Astrocyte of the cerebellum (primary cell): ENCODE results near the gene BATF3.
"Not testable (repeated sequence)": the region's sequence is repeated elsewhere in the genome, so short reads cannot be mapped to it uniquely, and the experiment has no call there.

Experiments
- DNase-seq: peaks from one replicate; pipeline ENCODE4 v3.0.0-alpha.2; 2011; ENCODE audit warnings: low read depth
- H3K4me3 ChIP-seq: 2 replicates; pipeline ENCODE4 v1.5.1; 2011; ENCODE audit warnings: mild to moderate bottlenecking, low read depth, low read length, moderate library complexity
- in situ Hi-C: cut with HindIII; loops from 2 replicates; pipeline ENCODE4 v1.10.0; 2017; ENCODE audit warnings: low sequenced_read_pairs
- TF ChIP-seq, protein P1 (sequence below): IDR thresholded peaks from 2 replicates; pipeline ENCODE4 v1.5.1; 2012; ENCODE audit warnings: low read length, low read depth, moderate library complexity, mild to moderate bottlenecking; ENCODE audit errors: missing control alignments

The BATF3 gene

DNA sequence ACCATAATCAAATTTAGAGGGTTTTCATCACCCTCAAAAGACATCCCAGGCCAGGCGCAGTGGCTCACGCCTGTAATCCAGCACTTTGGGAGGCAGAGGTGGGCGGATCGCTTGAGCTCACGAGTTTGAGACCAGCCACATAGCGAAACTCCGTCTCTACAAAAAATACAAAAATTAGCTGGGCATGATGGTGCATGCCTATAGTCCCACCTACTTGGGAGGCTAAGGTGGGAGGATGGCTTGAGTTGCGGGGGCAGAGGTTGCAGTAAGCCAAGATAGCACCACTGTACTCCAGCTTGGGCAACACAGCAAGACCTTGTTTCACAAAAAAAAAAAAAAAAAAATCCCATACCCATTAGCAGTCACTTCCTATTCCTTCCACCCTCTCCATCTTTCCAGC is 33.5 kb upstream of the BATF3 start:
- TF ChIP-seq, protein P1, sequence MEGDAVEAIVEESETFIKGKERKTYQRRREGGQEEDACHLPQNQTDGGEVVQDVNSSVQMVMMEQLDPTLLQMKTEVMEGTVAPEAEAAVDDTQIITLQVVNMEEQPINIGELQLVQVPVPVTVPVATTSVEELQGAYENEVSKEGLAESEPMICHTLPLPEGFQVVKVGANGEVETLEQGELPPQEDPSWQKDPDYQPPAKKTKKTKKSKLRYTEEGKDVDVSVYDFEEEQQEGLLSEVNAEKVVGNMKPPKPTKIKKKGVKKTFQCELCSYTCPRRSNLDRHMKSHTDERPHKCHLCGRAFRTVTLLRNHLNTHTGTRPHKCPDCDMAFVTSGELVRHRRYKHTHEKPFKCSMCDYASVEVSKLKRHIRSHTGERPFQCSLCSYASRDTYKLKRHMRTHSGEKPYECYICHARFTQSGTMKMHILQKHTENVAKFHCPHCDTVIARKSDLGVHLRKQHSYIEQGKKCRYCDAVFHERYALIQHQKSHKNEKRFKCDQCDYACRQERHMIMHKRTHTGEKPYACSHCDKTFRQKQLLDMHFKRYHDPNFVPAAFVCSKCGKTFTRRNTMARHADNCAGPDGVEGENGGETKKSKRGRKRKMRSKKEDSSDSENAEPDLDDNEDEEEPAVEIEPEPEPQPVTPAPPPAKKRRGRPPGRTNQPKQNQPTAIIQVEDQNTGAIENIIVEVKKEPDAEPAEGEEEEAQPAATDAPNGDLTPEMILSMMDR = no peak
- DNase-seq = no peak
- in situ Hi-C loops = no loop called here
- H3K4me3 ChIP-seq = no peak overlapping the region

DNA sequence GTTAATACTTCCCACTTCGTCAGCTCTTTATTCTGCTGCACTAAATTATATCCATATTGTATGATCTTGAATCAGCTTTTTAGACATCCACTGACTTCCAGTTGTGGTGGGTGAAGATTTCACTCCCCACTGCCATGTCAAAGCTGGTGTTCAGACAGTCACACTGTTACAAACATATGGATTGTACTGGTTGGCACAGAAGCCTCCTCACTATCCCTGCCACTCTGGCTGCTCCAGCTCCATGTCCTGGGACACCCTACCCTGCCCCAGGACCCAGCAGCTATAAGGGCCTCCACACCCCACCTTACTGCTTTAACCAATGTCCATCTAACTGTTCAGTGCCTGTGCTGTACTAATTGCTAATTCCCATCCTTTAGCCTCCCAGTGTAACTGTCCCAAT is 32.0 kb upstream of the BATF3 start:
- in situ Hi-C loops = no loop called here
- H3K4me3 ChIP-seq = no peak overlapping the region
- TF ChIP-seq, protein P1 = no peak
- DNase-seq = no peak

DNA sequence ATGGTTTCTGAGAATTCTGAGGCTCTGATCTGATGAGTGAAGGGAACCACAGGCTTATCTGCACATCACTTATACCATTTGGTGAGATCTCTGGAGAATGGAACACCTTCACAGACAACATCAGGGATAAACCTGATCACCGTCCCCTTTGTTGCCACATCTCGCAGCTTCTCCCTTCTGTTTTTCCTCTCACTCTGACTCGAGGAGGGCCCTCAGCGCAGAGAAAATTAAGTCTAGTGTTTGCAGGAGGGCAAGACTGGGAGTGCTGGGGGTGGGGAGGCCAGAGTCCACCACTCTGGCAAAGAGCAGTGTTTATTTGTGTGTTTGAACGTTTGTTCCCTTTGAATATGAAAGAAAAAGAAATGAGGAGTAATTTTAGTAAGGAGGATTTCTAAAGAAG is 29.0 kb upstream of the BATF3 start:
- in situ Hi-C loops = no loop called here
- DNase-seq = no peak
- H3K4me3 ChIP-seq = no peak overlapping the region
- TF ChIP-seq, protein P1 = no peak

DNA sequence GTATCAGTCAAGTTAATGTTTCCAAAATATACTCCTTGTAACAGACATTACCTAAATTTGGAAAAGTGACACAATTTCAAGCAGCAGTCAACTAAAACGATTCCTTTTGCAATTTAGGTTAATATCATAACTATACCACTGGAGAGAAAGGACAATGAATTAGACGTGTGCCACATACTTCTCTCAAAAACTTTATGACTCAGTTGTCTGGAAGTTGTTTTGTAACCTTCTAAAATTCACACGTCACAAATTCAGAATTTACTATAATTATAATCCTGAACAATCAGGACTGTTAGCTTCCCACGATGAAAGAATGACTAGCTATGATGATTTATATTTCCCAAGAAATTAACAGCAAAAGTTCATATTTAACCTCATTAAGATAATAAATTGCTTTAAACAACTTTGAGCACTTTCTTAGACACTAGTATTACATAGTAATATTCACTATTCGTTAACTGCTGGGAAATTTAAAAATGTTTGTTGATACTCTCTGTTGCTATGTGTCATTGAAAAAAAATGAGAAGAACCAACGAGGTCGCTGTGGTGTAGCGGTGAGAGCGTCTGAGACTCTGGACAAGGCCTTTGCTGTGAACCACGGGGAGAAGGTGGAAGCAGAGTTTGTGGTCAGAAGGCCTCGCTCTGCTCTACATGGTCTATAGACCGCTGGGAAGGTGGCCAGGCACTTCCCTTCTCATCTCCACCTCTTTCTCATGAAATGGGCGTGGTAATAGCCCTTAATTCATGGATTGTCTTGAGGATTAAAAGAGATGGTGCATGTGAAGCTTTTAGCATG is 27.9 kb upstream of the BATF3 start:
- in situ Hi-C loops = no loop called here
- TF ChIP-seq, protein P1 = no peak

DNA sequence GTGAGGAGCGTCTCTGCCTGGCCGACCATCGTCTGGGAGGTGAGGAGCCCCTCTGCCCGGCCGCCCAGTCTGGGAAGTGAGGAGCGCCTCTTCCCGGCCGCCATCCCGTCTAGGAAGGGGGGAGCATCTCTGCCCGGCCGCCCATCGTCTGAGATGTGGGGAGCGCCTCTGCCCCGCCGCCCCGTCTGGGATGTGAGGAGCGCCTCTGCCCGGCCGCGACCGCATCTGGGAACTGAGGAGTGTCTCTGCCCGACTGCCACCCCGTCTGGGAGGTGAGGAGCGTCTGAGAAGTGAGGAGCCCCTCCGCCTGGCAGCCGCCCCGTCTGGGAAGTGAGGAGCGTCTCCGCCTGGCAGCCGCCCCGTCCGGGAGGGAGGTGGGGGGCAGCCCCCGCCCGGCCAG is 25.0 kb upstream of the BATF3 start:
- DNase-seq, in situ Hi-C loops, H3K4me3 ChIP-seq: not testable (repeated sequence)

More for the DNA sequence above, 27.9 kb upstream of the BATF3 start:
- no peak overlapping the region for H3K4me3 ChIP-seq
- DNase-seq = peak; percentile 92

DNA sequence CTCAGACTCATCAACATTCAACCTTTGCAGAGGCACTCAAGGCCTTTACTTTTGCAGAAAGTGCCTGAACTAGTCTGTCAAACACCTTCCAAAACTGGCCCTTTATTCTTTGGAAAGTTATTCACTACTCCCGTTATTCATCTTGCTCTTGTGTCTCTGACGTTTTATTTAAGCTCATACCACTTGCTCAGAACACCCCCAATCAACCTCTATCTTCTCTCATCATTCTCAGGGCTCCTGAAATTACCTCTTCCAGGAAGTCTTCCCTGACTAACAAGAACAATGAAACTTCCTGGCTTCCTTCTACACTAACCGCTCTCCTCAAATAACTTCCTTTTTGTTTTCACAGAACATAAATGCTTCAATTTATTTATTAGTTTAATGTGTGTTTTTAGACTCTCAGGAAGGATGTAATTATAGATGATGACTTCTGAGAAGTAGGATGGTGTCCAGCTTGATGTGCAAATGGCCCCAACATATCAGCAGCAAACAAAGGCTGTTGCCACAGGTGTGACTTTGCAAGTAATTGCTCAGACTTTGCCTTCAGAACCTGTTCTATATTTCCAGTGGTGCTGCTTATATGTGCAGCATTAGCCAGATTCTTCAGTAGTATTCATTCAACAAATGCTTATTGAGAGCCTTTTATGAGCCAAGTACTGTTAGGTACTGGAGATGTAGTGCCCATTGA is 22.8 kb upstream of the BATF3 start:
- in situ Hi-C loops = no loop called here
- TF ChIP-seq, protein P1 = no peak
- no peak overlapping the region for H3K4me3 ChIP-seq
- DNase-seq = no peak
